Panc1 (cell line): ENCODE measurements around the gene RCN2. TPM values are rescaled to one million over a fixed set of nuclear protein-coding genes. Genes with fewer than 3 reads are reported as not detected.

Experiments used
- ATAC-seq: fragments of 200-7000 bp; cut with Tn5 transposase; 2 replicates; pipeline ENCODE4 v1.9.1; 2020; ENCODE audit warnings: mild to moderate bottlenecking, moderate library complexity
- BruUV-seq: library from RNA; stranded (reverse); fragments of 400-500 nt; replicated peaks from 2 replicates; lab custom pipeline; 2021; lab: Mats Ljungman, UMichigan
- CTCF ChIA-PET: fragments of 300-600 bp; sonication (Branson Sonifier 250); formaldehyde crosslinking; loops from one replicate; lab custom pipeline; 2022; ENCODE audit warnings: antibody characterized with exemption; lab: Charles Lee
- POLR2A ChIA-PET: fragments of 300-600 bp; sonication (Branson Sonifier 250); formaldehyde crosslinking; loops from one replicate; lab custom pipeline; 2022; ENCODE audit warnings: antibody characterized with exemption; lab: Charles Lee
- DNase-seq: peaks from one replicate; pipeline ENCODE4 v3.0.0-alpha.2; 2010; ENCODE audit warnings: low read depth, low spot score
- H3K27ac ChIP-seq: 2 replicates; pipeline ENCODE4 v1.5.1; 2011; ENCODE audit warnings: mild to moderate bottlenecking, low read length, inconsistent platforms
- H3K27me3 ChIP-seq: fragments of 200-500 bp; sonication (Bioruptor generic); 2 replicates; pipeline ENCODE4 v1.6.0; 2014; ENCODE audit warnings: low read length, inconsistent platforms; ENCODE audit not compliant: control insufficient read depth, insufficient read depth
- H3K36me3 ChIP-seq: fragments of 200-500 bp; sonication (Bioruptor generic); 2 replicates; pipeline ENCODE4 v1.5.1; 2014; ENCODE audit warnings: inconsistent platforms, mild to moderate bottlenecking, low read length, moderate library complexity; ENCODE audit not compliant: control insufficient read depth, insufficient read depth
- H3K4me1 ChIP-seq: 2 replicates; pipeline ENCODE4 v1.5.1; 2011; ENCODE audit warnings: inconsistent platforms, mild to moderate bottlenecking, low read length, moderate library complexity; ENCODE audit not compliant: control insufficient read depth, insufficient read depth
- H3K4me3 ChIP-seq, 2 experiments: 2 replicates each; pipeline ENCODE4 v1.5.1; 2011 to 2012; ENCODE audit warnings: low read depth in 2 of 2, low read length in 2 of 2, mild to moderate bottlenecking in 2 of 2, inconsistent platforms in 1 of 2, moderate library complexity in 1 of 2
- H3K9me3 ChIP-seq: fragments of 200-500 bp; sonication (Bioruptor generic); 2 replicates; pipeline ENCODE4 v1.5.1; 2014; ENCODE audit warnings: low read depth, mild to moderate bottlenecking, inconsistent platforms, low read length, moderate library complexity; ENCODE audit not compliant: control insufficient read depth, insufficient read depth
- POLR2AphosphoS5 ChIP-seq: IDR thresholded peaks from 2 replicates; pipeline ENCODE4 v1.6.1; 2012; ENCODE audit warnings: mild to moderate bottlenecking, low read depth, low read length, moderate library complexity
- SIN3A ChIP-seq: IDR thresholded peaks from 2 replicates; pipeline ENCODE4 v1.6.1; 2012; ENCODE audit warnings: low read depth, mild to moderate bottlenecking, low read length, moderate library complexity, borderline replicate concordance; ENCODE audit not compliant: insufficient read depth
- TCF7L2 ChIP-seq: IDR thresholded peaks from 2 replicates; pipeline ENCODE4 v1.6.1; 2011; ENCODE audit warnings: mild to moderate bottlenecking, low read depth, low read length, inconsistent platforms
- in situ Hi-C: cut with HindIII; loops from 2 replicates; pipeline ENCODE4 v1.10.0; 2016; ENCODE audit warnings: low sequenced_read_pairs, low pct_unique_long_range_greater_than_20kb
- intact Hi-C: fragments of 100-400 bp; cut with micrococcal nuclease; formaldehyde crosslinking; loops from one replicate; pipeline ENCODE4 v1.10.0; 2022; ENCODE audit not compliant: unreplicated experiment
- total RNA-seq: library from RNA; stranded (reverse); gene quantifications from one replicate; pipeline ENCODE4 v1.2.1, GENCODE V29; 2021; ENCODE audit not compliant: unreplicated experiment
- TF ChIP-seq, protein P1 (sequence below): fragments of 450-650 bp; IDR thresholded peaks from 2 replicates; pipeline ENCODE4 v1.5.1; 2017; ENCODE audit warnings: mild to moderate bottlenecking
- TF ChIP-seq, protein P2 (sequence below), 2 experiments: IDR thresholded peaks; 2 replicates each; pipeline ENCODE4 v1.6.1; 2011 to 2012; ENCODE audit warnings: low read depth in 2 of 2, control low read depth in 1 of 2, low read length in 1 of 2, mild to moderate bottlenecking in 1 of 2, moderate library complexity in 1 of 2; ENCODE audit not compliant: insufficient read depth in 1 of 2

Gene RCN2
- total RNA-seq, 1 experiment from 2014 or later = 60.7 TPM

GRCh38 chr15:76962337-76963013 lies 30.9 kb downstream of the RCN2 start:
- Histone ChIP-seq H3K27me3 (peaks cover 3% of the 10 kb centered on the region; the same call in 1 of the 2 replicates), H3K27ac (no peak overlapping the region), H3K4me3 (no peak overlapping the region), H3K9me3 (no peaks in the 10 kb centered on the region), H3K36me3 (no peaks in the 10 kb centered on the region), H3K4me1 (no peaks in the 10 kb centered on the region)
- in situ Hi-C loops (no loop called here), intact Hi-C loops (no loop called here)
- BruUV-seq = no TSS peak
- TF ChIP-seq, protein P1, sequence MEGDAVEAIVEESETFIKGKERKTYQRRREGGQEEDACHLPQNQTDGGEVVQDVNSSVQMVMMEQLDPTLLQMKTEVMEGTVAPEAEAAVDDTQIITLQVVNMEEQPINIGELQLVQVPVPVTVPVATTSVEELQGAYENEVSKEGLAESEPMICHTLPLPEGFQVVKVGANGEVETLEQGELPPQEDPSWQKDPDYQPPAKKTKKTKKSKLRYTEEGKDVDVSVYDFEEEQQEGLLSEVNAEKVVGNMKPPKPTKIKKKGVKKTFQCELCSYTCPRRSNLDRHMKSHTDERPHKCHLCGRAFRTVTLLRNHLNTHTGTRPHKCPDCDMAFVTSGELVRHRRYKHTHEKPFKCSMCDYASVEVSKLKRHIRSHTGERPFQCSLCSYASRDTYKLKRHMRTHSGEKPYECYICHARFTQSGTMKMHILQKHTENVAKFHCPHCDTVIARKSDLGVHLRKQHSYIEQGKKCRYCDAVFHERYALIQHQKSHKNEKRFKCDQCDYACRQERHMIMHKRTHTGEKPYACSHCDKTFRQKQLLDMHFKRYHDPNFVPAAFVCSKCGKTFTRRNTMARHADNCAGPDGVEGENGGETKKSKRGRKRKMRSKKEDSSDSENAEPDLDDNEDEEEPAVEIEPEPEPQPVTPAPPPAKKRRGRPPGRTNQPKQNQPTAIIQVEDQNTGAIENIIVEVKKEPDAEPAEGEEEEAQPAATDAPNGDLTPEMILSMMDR = no peak
- TF ChIP-seq POLR2AphosphoS5 (no peak), TCF7L2 (no peak), SIN3A (no peak)
- TF ChIP-seq, protein P2, sequence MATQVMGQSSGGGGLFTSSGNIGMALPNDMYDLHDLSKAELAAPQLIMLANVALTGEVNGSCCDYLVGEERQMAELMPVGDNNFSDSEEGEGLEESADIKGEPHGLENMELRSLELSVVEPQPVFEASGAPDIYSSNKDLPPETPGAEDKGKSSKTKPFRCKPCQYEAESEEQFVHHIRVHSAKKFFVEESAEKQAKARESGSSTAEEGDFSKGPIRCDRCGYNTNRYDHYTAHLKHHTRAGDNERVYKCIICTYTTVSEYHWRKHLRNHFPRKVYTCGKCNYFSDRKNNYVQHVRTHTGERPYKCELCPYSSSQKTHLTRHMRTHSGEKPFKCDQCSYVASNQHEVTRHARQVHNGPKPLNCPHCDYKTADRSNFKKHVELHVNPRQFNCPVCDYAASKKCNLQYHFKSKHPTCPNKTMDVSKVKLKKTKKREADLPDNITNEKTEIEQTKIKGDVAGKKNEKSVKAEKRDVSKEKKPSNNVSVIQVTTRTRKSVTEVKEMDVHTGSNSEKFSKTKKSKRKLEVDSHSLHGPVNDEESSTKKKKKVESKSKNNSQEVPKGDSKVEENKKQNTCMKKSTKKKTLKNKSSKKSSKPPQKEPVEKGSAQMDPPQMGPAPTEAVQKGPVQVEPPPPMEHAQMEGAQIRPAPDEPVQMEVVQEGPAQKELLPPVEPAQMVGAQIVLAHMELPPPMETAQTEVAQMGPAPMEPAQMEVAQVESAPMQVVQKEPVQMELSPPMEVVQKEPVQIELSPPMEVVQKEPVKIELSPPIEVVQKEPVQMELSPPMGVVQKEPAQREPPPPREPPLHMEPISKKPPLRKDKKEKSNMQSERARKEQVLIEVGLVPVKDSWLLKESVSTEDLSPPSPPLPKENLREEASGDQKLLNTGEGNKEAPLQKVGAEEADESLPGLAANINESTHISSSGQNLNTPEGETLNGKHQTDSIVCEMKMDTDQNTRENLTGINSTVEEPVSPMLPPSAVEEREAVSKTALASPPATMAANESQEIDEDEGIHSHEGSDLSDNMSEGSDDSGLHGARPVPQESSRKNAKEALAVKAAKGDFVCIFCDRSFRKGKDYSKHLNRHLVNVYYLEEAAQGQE (IDR thresholded peaks at IDR 0.05; ENCODE audit: insufficient read depth in 1 of 2, low read depth in 2 of 2, low read length in 1 of 2) = no peak
- DNase-seq = no peak
- ChIA-PET CTCF (interaction anchor here (0.9 kb wide), 1 partner anchor 51 kb away, joined by 4 read pairs; no protein-coding TSS in a partner anchor), POLR2A (interaction anchor here (0.7 kb wide), 1 partner anchor 311 kb away, joined by 3 read pairs; no protein-coding TSS in a partner anchor)
- ATAC-seq = no peak

DNA sequence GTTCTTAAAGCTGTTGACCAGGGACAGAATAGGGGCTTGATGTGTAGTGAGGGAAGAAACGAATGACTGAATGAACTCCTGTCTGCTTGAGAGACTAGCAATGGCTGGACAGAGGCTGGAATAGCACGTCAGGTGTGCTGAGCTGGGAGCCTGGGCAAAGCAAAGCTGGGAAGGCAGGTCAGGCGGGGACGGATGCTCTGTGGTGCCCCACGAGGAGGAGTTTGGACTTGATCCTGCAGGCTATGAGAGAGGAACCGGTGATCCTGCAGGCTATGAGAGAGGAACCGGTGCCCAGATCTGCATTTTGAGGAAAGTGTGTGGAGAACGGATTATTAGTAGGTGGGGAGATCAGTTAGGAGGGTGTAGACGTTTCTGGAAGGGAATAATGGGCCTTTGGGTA lies 32.0 kb downstream of the RCN2 start:
- no TSS peak for BruUV-seq
- ChIA-PET POLR2A (interaction anchor here (0.7 kb wide), 1 partner anchor 487 kb away, joined by 3 read pairs; no protein-coding TSS in a partner anchor), CTCF (no interaction called here)
- in situ Hi-C loops = no loop called here
- Histone ChIP-seq H3K4me3 (no peak overlapping the region), H3K4me1 (no peaks in the 10 kb centered on the region), H3K27me3 (peaks cover 3% of the 10 kb centered on the region; the same call in 1 of the 2 replicates), H3K9me3 (no peaks in the 10 kb centered on the region), H3K36me3 (no peaks in the 10 kb centered on the region), H3K27ac (no peak overlapping the region)
- no peak for ATAC-seq
- TF ChIP-seq SIN3A = no peak
- TF ChIP-seq, protein P1 = no peak
- TF ChIP-seq, protein P2 (IDR thresholded peaks at IDR 0.05; ENCODE audit: insufficient read depth in 1 of 2, low read depth in 2 of 2, low read length in 1 of 2) = no peak
- no peak for TF ChIP-seq POLR2AphosphoS5
- no peak for TF ChIP-seq TCF7L2
- intact Hi-C loops = no loop called here
- no peak for DNase-seq
